ENCODE results near the gene LMO1.

Gene LMO1

GRCh38 chr11:8269636-8270035 is 6.0 kb upstream of the LMO1 start:
- no peak for TF ChIP-seq CTCF (IDR thresholded peaks at IDR 0.05; ENCODE audit: extremely low read depth, missing control alignments)
- no peak for DNase-seq (ENCODE audit: low spot score)

- no peak for TF ChIP-seq CTCF (IDR thresholded peaks at IDR 0.05; ENCODE audit: extremely low read depth, missing control alignments)
- no peak for DNase-seq (ENCODE audit: low spot score)
These were observed 5.1 kb upstream of the LMO1 start for GRCh38 chr11:8268530-8269400.

DNA sequence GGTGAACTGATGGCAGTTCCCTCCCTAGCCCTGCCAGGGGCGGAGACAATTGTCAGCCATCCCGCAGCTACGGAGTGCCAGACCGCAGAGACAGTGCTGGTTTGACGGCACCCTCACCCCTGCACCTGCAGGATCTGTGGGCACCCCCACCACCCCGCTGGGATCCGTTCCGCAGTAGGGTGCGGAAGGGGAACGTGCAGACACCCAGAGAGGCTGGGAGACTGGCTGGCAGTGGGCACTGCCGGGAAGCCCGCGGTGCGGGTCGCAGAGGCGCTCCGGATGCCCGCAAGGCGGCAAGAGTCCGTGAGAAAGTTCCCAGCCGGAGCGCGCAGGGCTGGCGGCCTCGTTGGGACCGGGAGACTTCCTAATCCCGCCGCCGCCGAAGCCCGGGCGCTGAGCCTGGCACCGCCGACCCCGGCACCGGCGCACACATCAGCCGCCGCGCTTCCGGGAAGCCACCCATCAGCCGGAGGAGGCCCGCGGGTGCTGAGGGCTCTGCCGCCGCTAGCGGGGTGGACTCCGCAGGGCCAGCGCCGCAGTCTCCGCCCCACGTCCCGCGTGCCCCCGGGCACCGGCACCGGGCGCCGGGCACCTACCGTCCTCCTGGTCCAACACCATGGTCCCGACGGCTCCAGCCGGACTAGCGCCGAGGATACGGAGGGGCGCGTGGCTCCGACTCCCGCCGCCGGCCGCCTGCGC is 4.3 kb upstream of the LMO1 start:
- peak; percentile 67 for DNase-seq (ENCODE audit: low spot score)
- TF ChIP-seq CTCF (IDR thresholded peaks at IDR 0.05; ENCODE audit: extremely low read depth, missing control alignments), result no peak

- no peak for TF ChIP-seq CTCF (IDR thresholded peaks at IDR 0.05; ENCODE audit: extremely low read depth, missing control alignments)
- DNase-seq (ENCODE audit: low spot score), result no peak
These were observed 3.6 kb upstream of the LMO1 start for GRCh38 chr11:8267280-8267679.

DNA sequence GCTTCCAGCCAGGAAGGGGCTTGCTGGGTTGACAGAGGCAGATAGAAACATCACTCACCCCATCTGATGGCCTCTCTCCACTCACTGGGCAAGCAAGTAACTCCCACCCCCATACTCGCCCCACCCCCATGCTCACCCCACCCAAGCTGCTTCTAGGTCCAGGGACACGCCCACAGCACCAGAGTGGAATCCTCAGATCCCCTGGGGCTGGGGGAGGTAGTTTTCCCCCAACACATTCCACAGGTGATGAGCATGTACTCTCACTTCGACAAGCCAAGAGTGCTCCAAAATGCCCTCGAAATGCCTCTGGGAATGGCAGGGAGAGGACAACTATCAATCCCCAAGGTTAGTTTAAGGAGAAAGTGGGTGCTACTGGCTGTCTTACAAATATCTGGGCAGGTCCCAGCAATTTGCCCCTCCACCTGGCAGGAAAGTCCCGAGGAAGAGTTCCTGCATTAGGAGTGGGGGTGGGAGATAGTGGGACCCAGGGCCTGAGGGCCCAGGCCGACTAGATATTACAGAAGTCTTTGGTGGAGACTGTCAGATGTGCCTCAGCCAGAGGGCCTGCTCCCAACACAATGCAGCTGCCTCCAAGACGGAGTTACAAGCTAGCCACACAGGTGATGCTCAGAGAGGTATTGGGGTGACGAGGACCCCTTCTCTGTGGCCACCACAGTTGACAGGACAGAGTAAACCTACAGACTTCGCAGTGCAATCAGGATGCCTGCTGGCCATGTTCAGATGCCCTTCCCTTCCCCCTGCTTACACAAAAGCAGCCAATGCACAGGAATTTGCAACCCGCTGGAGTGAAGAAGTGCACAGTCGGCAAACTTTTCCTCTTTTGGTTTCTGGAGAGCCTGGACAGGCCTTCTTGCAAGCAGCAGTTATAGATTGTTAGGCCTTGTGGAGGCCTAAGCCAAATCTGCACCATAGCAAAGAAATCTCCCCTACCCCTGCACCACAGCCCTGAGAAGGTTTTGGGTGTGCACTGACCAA is 2.9 kb upstream of the LMO1 start:
- DNase-seq (ENCODE audit: low spot score), result no peak
- no peak for TF ChIP-seq CTCF (IDR thresholded peaks at IDR 0.05; ENCODE audit: extremely low read depth, missing control alignments)

GRCh38 chr11:8265681-8266241 is 2.1 kb upstream of the LMO1 start:
- no peak for TF ChIP-seq CTCF (IDR thresholded peaks at IDR 0.05; ENCODE audit: extremely low read depth, missing control alignments)

More at GRCh38 chr11:8265681-8266241, 2.1 kb upstream of the LMO1 start:
- no peak for DNase-seq (ENCODE audit: low spot score)
